ENCODE results near the gene RPL29. TPM values are rescaled to one million over a fixed set of nuclear protein-coding genes. Genes with fewer than 3 reads are reported as not detected.

RPL29 gene
- total RNA-seq, 6 donors from 2014 or later, result 306 to 1,159 (median 770) TPM

GRCh38 chr3:52040600-52040999 lies 44.9 kb upstream of the RPL29 start:
- DNase-seq, result no peak
- TF ChIP-seq POLR2AphosphoS5 (IDR thresholded peaks at IDR 0.05) (no peak), POLR2A (IDR thresholded peaks at IDR 0.05) (no peak), EP300 (IDR thresholded peaks at IDR 0.05) (no peak), CTCF (IDR thresholded peaks at IDR 0.05) (no peak)
- 66 to 80% methylated on average over 8 of the region's 8 CpGs for WGBS, 2 donors
- H3K9me3 ChIP-seq, result no peaks in the 10 kb centered on the region
- H3K4me3 ChIP-seq, result no peak overlapping the region
- H3K27ac ChIP-seq, result peak overlapping the region; percentile 59 to 90 (median 85)
- H3K4me1 ChIP-seq, result peaks cover 20 to 29% (median 26%) of the 10 kb centered on the region in 4 donors
- no peaks in the 10 kb centered on the region for H3K27me3 ChIP-seq
- ATAC-seq (ENCODE audit: low FRiP score in 2 of 2), result no peak
- no peaks in the 10 kb centered on the region for H3K36me3 ChIP-seq

GRCh38 chr3:52039846-52040245 lies 44.2 kb upstream of the RPL29 start:
- DNase-seq, result peak; percentile 85 to 93
- no peaks in the 10 kb centered on the region for H3K36me3 ChIP-seq
- H3K4me3 ChIP-seq, result peak overlapping the region in 1 of 4 donors; percentile 8
- peak; percentile 46 to 84 for ATAC-seq (ENCODE audit: low FRiP score in 2 of 2)
- H3K4me1 ChIP-seq, result peaks cover 20 to 28% (median 26%) of the 10 kb centered on the region in 4 donors
- peak in 1 of 4 donors; percentile 48 for TF ChIP-seq POLR2A (IDR thresholded peaks at IDR 0.05)
- TF ChIP-seq CTCF (IDR thresholded peaks at IDR 0.05), result peak in 2 of 6 experiments; percentile 4 to 15
- TF ChIP-seq POLR2AphosphoS5 (IDR thresholded peaks at IDR 0.05), result peak; percentile 74 to 78
- TF ChIP-seq EP300 (IDR thresholded peaks at IDR 0.05), result peak in 2 of 4 donors; percentile 32 to 56
- H3K27me3 ChIP-seq, result no peaks in the 10 kb centered on the region
- 28 to 40% methylated on average over 10 of the region's 17 CpGs for WGBS, 2 donors
- peak overlapping the region; percentile 75 to 90 (median 85) for H3K27ac ChIP-seq
- H3K9me3 ChIP-seq, result no peaks in the 10 kb centered on the region

- H3K4me3 ChIP-seq, result peak overlapping the region in 1 of 4 donors; percentile 8
- H3K27me3 ChIP-seq, result no peaks in the 10 kb centered on the region
- no peaks in the 10 kb centered on the region for H3K9me3 ChIP-seq
- DNase-seq (no peak), ATAC-seq (ENCODE audit: low FRiP score in 2 of 2) (no peak)
- H3K36me3 ChIP-seq, result no peaks in the 10 kb centered on the region
- 50 to 72% methylated on average over 1 to 4 of the region's 4 CpGs for WGBS, 2 donors
- peaks cover 20 to 28% (median 26%) of the 10 kb centered on the region in 4 donors for H3K4me1 ChIP-seq
- H3K27ac ChIP-seq, result peak overlapping the region; percentile 75 to 90 (median 85)
- TF ChIP-seq POLR2AphosphoS5 (IDR thresholded peaks at IDR 0.05) (no peak), POLR2A (IDR thresholded peaks at IDR 0.05) (no peak), EP300 (IDR thresholded peaks at IDR 0.05) (no peak), CTCF (IDR thresholded peaks at IDR 0.05) (no peak)
These were observed 43.7 kb upstream of the RPL29 start for GRCh38 chr3:52039426-52039825.

- H3K27me3 ChIP-seq, result no peaks in the 10 kb centered on the region
- H3K4me1 ChIP-seq, result peaks cover 20 to 28% (median 26%) of the 10 kb centered on the region in 4 donors
- no peaks in the 10 kb centered on the region for H3K36me3 ChIP-seq
- no peak for TF ChIP-seq CTCF (IDR thresholded peaks at IDR 0.05)
- no peak for TF ChIP-seq EP300 (IDR thresholded peaks at IDR 0.05)
- no peak for TF ChIP-seq POLR2AphosphoS5 (IDR thresholded peaks at IDR 0.05)
- TF ChIP-seq POLR2A (IDR thresholded peaks at IDR 0.05), result no peak
- H3K27ac ChIP-seq, result peak overlapping the region in 2 of 4 donors; percentile 84 to 90
- WGBS, 2 donors, result 50 to 90% methylated on average over 1 to 6 of the region's 6 CpGs
- DNase-seq (no peak), ATAC-seq (ENCODE audit: low FRiP score in 2 of 2) (no peak)
- no peaks in the 10 kb centered on the region for H3K9me3 ChIP-seq
- no peak overlapping the region for H3K4me3 ChIP-seq
These were observed 42.5 kb upstream of the RPL29 start for GRCh38 chr3:52038227-52038626.

DNA sequence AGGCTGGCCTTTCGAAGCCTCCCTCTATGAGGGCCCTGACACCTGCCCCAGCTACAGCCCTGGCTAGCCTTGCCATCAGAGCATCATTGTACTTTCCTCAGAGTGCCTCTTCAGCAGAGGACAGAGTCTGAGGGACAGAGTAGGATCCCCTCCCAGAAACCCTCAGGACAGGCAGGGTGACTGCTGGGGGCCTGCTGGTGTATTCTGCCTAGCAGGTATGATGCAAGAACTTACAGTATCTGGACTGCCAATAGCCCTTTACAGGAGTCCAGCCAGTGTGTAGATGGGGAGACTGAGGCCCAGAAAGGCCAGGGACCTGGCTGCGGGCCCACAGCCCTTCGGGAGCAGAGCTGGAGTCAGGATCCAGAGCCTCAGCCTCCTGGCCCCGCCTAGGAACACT lies 41.6 kb upstream of the RPL29 start:
- Histone ChIP-seq H3K4me1 (peaks cover 20 to 28% (median 26%) of the 10 kb centered on the region in 4 donors), H3K27me3 (no peaks in the 10 kb centered on the region), H3K36me3 (no peaks in the 10 kb centered on the region), H3K27ac (peak overlapping the region in 1 of 4 donors; percentile 4), H3K9me3 (no peaks in the 10 kb centered on the region), H3K4me3 (no peak overlapping the region)
- ATAC-seq (ENCODE audit: low FRiP score in 2 of 2) (no peak), DNase-seq (no peak)
- TF ChIP-seq POLR2A (IDR thresholded peaks at IDR 0.05) (no peak), POLR2AphosphoS5 (IDR thresholded peaks at IDR 0.05) (no peak), CTCF (IDR thresholded peaks at IDR 0.05) (no peak), EP300 (IDR thresholded peaks at IDR 0.05) (no peak)
- 100% methylated on average over 1 to 3 of the region's 4 CpGs for WGBS, 2 donors

Measured in upper lobe of left lung (tissue), 6 donors.